GM21423 (cell line): ENCODE measurements around the gene UBR2.
"Not testable (repeated sequence)": the region's sequence is repeated elsewhere in the genome, so short reads cannot be mapped to it uniquely, and the experiment has no call there.

Experiments used
- ATAC-seq: cut with Tn5 transposase; IDR thresholded peaks from one replicate; pipeline ENCODE4 v1.9.1; 2021; ENCODE audit warnings: mild to moderate bottlenecking, moderate library complexity; ENCODE audit not compliant: unreplicated experiment

UBR2 gene

DNA sequence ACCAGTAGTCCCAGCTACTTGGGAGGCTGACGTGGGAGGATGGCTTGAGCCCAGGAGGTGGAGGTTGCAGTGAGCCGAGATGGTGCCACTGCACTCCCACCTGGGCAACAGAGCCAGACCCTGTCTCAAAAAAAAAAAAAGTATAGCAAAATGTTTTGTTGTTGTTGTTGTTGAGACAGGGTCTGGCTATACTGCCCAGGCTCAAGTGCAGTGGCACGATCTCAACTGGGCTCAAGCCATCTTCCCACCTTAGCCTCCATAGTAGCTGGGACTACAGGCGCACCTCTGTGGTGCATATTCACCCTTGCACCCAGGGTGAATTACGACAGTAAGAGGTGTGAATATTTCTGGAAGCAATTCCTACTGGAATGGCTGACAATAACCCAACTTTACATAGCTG lies 11.4 kb upstream of the UBR2 start:
- ATAC-seq = no peak

DNA sequence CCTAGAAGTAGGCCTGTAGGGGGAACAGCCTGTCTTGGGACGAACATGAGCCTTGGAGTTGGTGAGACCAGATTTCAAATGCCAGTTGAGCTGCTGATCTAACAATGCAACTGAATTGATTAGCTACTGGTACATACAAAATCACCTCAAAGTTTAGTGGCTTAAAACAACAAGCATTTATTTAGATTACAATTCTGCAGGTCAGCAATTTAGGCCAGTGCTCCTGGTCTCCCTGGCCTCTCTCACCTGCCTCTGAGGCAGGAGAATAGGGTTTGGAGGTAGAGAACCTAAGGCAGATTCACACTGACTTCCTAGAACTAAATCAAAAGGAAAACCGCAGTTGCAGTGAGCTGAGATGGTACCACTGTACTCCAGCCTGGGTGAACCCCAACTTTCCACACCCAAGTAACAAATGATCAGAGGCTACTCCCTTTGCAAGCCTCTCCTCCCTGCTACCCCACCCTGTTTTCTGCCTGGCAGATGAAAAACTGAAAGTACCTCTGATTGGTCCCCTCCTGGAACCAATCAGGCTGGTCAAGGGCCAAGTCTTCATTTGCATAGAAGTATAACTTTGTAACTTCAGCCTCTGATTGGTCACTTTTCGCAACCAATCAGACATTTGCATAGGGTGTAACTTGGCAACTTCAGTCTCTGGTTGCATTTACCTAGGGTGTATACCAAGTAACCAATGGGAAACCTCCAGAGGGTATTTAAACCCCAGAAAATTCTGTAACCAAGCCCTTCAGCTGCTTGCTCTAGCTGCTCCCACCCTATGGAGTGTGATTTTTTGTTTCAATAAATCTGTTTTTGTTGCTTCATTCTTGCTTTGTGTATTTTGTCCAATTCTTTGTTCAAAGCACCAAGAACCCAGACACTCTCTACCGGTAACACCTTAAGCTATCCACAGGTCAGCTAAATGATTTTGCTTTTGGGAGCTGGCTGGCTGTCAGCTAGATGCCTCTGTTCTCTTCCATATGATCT lies 8.1 kb upstream of the UBR2 start:
- no peak for ATAC-seq

DNA sequence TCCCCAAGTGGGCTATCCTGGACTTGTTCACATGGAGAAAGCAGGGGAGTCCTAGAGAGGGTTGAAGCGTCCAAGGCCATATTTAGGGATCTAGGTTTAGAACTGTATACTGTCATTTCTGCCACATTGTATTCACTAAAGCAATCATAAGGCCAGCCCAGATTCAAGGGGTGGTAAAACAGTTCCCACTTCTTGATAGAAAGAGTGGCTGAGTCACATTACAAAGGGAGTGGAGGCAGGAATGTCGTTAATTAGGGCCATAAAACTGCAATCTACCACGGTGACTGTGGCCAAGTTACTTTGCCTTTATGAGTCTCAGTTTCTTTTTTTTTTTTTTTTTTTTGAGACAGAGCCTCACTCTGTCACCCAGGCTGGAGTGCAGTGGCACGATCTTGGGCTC lies 7.4 kb upstream of the UBR2 start:
- ATAC-seq = no peak

DNA sequence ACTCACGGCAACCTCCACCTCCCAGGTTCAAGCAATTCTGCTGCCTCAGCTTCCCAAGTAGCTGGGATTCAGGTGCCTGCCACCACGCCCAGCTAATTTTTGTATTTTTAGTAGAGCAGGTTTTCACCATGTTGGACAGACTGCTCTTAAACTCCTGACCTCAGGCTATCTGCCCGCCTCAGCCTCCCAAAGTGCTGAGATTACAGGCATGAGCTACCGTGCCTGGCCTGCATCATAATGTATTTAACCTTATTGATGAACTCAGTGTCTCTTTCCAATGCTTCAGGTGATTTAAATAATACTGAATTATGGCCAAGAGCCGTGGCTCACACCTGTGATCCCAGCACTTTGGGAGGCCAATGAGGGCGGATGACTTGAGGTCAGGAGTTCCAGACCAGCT lies 4.6 kb upstream of the UBR2 start:
- ATAC-seq = not testable (repeated sequence)

DNA sequence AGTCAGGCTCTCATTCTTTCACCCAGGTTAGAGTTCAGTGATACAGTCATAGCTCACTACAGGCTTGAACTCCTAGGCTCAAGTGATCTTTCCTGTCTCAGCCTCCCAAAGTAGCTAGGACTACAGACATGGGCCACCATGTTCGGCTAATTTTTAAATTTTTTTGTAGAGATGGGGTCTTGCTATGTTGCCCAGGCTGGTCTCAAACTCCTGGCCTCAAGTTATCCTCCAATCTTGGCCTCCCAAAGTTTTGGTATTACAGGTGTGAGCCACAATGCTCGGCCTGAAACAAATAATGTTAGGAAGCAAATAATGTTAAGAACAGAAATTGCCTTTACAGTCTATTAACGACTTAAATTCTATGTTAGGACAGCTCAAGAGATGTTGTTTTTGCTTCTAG lies 1.8 kb upstream of the UBR2 start:
- ATAC-seq = no peak

DNA sequence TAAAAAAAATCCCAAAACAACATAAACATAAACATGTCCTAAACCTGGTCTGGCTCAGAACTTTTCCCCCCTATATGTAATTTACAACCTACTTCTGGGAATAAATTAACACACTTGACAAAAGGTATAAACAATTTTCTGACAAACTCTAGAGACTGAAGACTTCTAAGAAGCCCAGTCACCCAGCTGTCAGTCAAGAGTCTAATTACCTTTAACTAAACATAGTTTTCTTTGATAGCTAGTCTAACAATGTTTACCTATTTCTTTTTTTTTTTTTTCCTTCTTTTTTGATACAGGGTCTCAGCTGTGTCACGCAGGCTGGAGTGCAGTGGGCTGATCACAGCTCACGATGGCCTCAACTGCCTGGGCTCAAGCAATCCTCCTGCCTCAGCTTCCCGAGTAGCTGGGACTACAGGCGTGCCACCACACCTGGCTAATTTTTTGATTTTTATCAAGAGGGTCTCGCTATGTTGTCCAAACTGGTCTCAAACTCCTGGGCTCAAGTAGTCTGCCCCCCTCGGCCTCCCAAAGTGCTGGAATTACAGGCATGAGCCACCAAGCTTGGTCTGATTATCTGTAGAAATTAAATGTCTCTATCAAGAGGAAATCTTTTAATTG lies 932 bp upstream of the UBR2 start:
- no peak for ATAC-seq

DNA sequence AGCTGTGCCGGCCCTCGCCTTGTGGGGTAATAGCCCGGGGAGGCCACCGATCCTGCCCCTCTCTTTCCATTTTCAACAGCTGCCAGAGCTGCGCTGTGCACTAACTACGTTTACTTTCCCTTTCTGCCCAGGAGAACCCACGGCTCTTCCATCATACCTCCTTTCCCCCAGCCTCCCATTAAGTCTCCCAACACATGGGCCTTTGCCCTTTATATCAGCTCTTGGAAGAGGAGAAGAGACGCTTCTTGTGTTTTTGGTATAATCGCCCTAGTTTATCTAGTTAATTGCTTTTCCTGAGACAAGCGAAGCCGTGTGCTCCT lies 637 bp downstream of the UBR2 start:
- ATAC-seq = no peak

DNA sequence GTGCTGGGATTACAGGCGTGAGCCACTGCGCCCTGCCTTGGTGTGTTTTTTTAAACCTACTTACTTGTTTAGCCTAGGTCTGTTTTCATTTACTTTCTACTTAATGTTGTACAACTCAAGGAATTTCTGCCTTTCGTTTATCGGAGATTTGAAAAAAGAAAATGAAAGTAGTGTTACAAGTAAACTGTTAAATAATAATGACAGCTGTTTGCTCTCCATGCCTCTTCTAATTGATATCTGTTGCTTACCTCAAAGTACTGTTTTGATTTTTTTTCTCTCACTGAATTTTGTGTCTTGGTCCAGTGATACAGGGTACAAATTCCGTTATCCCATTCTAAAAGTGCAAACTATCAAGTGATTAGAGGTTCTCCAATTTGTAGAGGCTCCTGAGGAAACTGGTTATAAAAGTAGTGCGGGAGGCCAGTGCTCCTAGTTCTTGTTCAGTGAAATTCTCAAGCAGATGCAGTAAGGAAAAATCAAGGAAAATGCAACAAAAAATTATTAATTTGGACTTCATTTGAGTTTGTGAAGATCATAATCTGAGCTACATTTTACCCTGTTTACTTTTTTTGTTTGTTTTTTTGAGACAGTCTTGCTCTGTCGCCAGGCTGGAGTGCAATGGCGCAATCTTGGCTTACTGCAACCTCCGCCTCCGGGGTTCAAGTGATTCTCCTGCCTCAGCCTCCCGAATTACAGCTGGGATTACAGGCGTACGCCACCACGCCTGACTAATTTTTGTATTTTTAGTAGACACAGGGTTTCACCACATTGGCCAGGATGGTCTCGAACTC lies 2.2 kb downstream of the UBR2 start:
- no peak for ATAC-seq

DNA sequence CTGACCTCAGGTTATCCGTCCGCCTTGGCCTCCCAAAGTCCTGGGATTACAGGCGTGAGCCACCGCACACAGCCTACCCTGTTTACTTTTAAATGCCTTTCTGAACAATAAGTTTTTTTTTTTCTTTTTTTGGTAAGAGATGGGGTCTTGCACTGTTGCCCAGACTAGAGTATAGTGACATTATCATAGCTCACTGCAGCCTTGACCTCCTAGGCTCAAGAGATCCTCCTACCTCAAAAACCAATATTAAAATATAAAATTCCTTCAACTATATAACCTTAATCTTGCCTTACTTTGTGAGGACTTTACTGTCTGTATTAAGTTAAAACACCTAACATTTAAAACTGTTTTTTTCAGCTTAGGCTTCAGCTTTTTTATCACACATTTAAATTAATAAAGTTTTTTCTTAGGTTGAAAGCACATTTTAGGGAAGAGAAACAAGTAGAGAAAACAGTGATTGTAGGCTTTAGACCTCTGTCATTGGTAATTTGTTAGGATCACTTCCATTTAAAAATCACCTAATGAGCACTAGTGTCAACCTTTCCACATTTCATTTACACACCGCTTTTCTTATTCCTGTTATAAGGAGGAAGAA lies 2.9 kb downstream of the UBR2 start:
- no peak for ATAC-seq

DNA sequence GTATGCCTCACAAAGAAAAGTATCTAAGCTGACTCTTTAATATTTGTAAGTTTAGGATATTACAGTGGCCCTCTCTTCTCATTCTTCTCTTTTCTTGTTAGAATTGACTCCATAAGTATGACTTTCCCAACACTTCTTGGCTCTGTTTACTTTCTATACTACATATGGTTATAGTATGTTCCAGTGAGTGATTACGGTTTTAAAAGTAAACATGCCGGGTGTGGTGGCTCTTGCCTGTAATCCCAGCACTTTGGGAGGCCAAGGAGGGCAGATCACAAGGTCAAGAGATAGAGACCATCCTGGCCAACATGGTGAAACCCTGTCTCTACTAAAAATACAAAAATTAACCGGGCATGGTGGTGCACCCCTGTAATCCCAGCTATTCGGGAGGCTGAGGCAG lies 3.4 kb downstream of the UBR2 start:
- ATAC-seq = not testable (repeated sequence)

DNA sequence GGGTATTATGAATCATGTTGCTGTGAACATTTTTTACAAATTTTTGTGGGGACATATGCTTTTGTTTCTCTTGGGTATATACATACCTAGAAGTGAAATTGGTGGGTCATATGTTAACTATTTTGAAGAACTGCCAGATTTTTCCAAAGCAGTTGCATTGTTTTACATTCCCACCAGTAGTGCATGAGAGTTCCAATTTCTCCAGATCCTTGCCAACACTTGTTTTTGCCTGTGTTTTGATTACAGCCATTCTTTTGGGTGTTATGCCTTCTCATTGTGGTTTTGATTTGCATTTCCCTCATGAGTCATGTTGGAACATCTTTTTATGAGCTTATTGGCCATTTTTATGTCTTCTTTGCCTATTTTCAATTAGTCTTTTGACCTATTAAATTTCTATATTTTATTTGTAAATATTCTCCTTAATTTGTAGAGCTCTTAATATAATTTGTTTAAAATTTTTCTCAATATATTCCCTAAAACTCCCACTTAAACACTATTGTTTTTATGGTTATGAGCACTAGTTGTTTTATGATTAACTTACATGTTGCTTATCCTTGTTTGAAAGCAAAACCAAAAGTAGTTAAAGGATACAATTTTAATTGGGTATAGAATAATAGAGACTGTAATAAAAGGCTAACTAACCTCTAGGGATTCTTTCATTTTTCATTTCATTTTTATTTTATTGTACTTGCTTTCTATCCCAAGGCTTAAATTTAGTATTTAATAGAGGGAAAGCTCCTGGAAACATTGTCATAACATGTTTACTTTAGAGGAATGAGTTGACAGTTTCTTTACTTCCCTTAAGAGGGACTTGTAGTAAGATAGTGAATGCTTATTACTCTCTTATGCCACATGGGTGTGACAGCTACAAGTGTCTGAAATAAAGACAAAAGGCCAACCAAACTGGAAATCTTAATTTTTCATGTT lies 5.5 kb downstream of the UBR2 start:
- no peak for ATAC-seq

DNA sequence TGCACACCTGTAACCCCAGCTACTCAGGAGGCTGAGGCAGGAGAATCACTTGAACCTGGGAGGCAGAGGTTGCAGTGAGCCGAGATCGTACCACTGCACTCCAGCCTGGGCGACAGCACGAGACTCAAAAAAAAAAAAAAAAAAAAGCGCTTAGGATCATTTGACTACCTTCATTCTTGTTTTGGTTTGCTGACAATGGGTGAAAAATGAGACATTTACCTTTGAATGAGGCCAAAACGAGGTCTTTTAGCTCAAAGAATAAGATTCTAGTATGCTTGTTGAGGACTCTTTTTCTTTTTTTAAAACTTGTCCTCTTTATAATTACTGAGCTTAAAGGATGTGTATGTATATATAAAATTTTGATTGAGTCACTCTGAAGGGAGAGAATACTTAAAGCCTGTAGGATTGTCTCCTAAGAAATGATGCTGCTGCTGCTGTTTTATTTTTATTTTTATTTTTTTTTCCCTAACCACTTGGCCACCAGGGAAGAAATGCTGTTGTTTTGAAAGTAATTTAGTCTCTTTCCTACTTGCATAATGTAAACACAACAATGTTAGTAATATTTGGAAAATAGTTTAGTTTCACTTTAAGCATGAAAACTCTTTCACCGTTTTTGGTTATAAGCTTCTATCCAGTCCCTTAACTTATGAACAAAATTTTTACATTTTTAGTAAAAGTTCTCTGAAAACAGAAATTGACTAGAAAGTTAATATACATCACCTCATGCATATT lies 7.9 kb downstream of the UBR2 start:
- ATAC-seq = peak; percentile 2

DNA sequence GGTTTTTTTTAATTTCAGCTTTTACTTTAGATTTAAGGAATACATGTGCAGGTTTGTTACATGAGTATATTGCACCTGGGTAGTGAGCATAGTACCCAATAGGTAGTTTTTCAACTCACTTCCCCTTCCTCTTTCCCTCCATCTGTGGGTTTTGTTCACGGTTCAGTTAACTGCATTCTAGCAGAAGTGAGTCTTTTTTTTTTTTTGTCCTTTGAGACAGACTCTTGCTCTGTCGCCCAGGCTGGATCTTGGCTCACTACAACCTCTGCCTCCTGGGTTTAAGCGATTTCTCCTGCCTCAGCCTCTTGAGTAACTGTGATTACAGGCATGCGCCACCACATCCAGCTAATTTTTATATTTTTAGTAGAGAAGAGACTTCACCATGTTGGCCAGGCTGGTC lies 8.7 kb downstream of the UBR2 start:
- ATAC-seq = peak; percentile 89

DNA sequence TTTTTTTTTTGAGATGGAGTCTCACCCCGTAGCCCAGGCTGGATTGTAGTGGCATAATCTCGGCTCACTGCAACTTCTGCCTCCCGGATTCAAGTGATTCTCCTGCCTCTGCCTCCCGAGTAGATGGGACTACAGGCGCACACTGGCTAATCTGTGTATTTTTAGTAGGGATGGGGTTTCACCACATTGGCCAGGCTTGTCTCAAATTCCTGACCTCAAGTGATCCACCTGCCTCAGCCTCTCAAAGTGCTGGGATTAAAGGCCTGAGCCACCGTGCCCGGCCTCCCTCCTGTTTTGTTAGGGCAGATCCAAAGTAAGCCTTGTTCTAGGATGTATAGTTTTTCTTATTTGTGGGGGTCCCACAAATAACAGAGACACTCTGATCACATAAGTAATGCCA lies 12.7 kb downstream of the UBR2 start:
- not testable (repeated sequence) for ATAC-seq

DNA sequence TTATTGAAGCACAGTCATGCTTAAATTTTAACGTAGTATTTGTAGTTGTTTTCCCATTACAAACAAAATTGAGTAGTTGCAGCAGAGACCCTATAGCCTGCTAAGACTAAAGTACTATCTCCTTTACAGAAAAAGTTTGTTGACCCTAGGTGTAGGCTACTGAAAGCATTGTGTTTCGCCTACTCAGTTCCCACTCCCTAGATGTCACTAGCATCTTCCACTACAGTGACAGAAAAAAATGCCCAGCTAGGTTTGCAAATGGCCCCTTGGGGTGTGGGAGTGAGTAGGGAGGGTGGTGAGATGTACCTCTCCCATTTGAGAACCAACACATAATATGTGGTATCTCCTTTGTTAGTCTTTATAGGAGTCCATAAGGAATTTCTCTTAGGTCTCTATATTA lies 34.5 kb downstream of the UBR2 start:
- ATAC-seq = no peak

DNA sequence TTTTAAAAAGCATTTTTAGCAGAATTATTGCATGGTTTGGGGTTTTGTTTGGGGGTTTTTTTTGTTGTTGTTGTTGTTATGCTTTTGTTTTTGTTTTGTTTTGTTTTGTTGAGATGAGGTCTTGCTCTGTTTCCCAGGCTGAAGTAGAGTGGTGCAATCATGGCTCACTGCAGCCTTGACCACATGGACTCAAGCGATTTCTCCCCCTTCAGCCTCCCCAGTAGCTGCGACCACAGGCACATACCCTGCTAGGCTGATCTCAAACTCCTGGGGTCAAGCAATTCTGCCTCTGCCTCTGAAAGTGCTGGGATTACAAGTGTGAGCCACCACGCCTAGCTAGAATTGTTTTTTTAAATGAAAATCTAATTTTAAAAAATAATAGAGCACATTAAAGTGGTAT lies 35.7 kb downstream of the UBR2 start:
- ATAC-seq = no peak

DNA sequence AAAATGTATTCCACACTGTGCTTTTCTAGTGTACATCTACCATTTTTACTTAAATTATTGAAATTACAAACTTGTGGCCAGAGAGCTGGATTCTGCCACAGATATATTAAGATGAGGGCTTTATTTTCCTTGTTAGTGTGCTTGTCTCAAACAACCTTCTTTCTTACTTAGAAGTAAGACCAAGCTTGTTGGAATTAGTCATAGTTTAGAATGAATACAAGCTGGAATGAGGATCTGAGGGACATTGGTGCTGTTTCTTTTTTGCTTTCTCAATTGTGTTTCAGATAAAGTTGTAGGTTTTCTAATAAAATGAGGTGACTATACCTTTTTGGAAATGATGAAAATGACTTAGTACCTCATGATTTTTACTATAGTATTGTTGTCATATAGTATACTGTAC lies 40.3 kb downstream of the UBR2 start:
- no peak for ATAC-seq

DNA sequence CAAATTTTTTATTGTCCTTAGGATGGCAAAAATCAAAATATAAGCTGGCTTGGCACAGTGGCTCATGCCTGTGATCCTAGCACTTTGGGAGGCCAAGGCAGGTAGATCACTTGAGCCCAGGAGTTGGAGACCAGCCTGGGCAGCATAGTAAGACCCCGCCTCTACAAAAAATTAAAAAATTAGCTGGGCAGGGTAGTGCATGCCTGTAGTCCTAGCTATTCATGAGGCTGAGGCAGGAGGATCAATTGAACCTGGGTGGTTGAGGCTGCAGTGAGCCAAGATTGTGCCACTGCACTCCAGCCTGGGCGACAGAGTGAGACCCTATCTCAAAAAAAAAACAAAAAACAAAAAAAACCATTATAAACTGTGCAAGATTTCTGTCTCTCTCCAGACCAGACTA lies 40.9 kb downstream of the UBR2 start:
- not testable (repeated sequence) for ATAC-seq

DNA sequence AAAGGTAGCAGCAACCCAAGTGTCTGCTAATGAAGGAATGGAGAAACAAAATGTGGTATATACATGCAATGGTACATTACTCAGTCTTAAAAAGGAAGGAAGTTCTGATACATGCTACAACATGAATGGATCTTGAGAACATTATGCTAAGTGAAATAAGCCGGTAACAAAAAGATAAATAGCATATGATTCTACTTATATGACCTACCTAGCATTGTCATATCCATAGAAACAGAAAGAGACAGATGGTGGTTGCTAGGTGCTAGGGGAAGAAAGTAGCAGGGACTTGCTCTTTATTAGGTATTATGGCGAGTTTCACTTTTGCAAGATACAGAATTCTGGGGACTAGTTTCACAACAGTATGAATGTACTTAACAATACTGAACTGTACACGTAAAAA lies 46.6 kb downstream of the UBR2 start:
- ATAC-seq = no peak

DNA sequence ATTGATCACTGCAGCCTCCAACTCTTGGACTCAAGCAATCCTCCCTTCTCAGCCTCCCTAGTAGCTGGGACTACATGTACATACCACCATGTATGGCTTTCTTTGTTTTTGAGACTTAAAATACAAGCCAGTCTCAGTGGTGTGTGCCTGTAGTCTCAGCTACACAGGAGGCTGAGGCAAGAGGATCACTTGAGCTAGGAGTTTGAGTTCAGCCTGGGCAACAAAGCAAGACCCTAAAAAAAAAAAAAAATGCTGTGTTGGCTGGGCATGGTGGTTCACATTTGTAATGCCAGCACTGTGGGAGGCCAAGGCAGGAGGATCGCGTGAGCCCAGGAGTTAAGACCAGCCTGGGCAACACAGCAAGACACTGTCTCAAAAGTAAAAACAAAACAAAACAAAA lies 51.7 kb downstream of the UBR2 start:
- ATAC-seq = no peak
